ENCODE results near the gene KCNH1. TPM values are rescaled to one million over a fixed set of nuclear protein-coding genes. Genes with fewer than 3 reads are reported as not detected.

The KCNH1 gene
- polyA plus RNA-seq, 1 of the 3 experiments (the other 2 are of a cell fraction), result 0.08 TPM

DNA sequence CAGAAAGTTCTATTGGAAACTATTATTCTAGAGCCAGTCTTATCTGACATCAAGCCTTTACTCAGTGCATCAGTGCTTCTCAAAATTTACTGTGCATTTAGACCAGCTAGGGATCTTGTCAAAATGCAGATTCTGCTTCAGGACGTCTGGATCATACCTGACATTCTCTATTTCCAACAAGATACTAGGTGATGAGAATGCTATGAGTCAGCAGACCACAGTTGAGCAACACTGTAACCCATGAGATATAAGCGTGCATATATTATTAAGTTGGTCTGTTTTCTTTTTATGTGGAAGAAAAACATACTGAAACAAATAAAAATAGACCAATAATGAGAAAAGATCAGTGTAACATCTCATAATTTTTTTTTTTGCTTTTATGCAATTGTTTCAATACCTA lies 40.4 kb upstream of the KCNH1 start:
- no peaks in the 10 kb centered on the region for H4K20me1 ChIP-seq (ENCODE audit: insufficient read depth)
- no peaks in the 10 kb centered on the region for H3K36me3 ChIP-seq (replicated peaks in 1 of 2; ENCODE audit: control insufficient read depth in 1 of 2, insufficient read depth in 2 of 2, low read length in 1 of 2)
- H2AFZ ChIP-seq (ENCODE audit: low read depth), result no peak overlapping the region
- no peak overlapping the region for H3K4me3 ChIP-seq (ENCODE audit: low read depth in 2 of 2, low read length in 1 of 2)
- no peak for DNase-seq
- CTCF ChIA-PET, result interaction anchor here (1.5 kb wide), 1 partner anchor 8 kb away, joined by 4 read pairs; no protein-coding TSS in a partner anchor
- H3K4me2 ChIP-seq, result no peak overlapping the region
- 0 out of 2 replicates have a peak, but pooled peaks cover 4% of the 10 kb centered on the region for H3K9me3 ChIP-seq
- H3K4me1 ChIP-seq (ENCODE audit: control insufficient read depth in 1 of 2, insufficient read depth in 2 of 2, low read depth in 1 of 2, low read length in 1 of 2), result no peaks in the 10 kb centered on the region
- 18% methylated on average over 2 of the region's 2 CpGs for WGBS (ENCODE audit: low lambda C conversion rate)
- no peaks in the 10 kb centered on the region for H3F3A ChIP-seq (replicated peaks; ENCODE audit: insufficient read depth)
- H3K9ac ChIP-seq, result no peak overlapping the region
- H3K79me2 ChIP-seq (ENCODE audit: insufficient read depth), result no peaks in the 10 kb centered on the region
- H3K27me3 ChIP-seq (ENCODE audit: insufficient read depth), result no peaks in the 10 kb centered on the region
- H3K27ac ChIP-seq (ENCODE audit: low read depth in 2 of 2, low read length in 1 of 2), result no peak overlapping the region
- TF ChIP-seq, protein P1, sequence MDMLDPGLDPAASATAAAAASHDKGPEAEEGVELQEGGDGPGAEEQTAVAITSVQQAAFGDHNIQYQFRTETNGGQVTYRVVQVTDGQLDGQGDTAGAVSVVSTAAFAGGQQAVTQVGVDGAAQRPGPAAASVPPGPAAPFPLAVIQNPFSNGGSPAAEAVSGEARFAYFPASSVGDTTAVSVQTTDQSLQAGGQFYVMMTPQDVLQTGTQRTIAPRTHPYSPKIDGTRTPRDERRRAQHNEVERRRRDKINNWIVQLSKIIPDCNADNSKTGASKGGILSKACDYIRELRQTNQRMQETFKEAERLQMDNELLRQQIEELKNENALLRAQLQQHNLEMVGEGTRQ (IDR thresholded peaks at IDR 0.05; ENCODE audit: borderline replicate concordance, low read depth, low read length), result no peak
- TF ChIP-seq RAD21 (IDR thresholded peaks at IDR 0.05; ENCODE audit: low read length), result no peak
- TF ChIP-seq POLR2AphosphoS5 (IDR thresholded peaks at IDR 0.05; ENCODE audit: low read depth, low read length), result no peak
- TF ChIP-seq PBX3 (IDR thresholded peaks at IDR 0.05), result no peak
- TF ChIP-seq TAF1 (IDR thresholded peaks at IDR 0.05; ENCODE audit: borderline replicate concordance, low read depth, low read length), result no peak
- TF ChIP-seq SIN3A (IDR thresholded peaks at IDR 0.05; ENCODE audit: borderline replicate concordance, low read depth, low read length), result no peak
- no peaks in the 10 kb centered on the region for H3K9me2 ChIP-seq
- POLR2A ChIA-PET, result no interaction called here

DNA sequence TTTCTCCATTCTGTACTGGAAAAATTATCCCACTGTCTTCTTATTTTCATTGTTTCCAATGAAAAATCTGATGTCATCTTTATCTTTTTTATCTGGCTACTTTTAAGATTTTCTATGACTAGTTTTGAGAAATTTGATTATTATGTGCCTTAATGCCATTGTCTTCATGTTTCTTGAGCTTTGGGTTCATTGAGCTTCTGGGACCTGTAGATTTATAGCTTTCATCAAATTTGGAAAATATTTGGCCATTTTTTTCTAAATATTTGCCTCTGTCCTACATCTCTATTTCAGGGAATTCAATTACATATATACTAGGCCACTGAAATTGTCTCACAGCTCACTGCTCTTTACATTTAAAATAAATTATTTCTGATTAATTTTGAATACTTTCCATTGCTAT lies 38.7 kb upstream of the KCNH1 start:
- 0 out of 2 replicates have a peak, but pooled peaks cover 4% of the 10 kb centered on the region for H3K9me3 ChIP-seq
- H2AFZ ChIP-seq (ENCODE audit: low read depth), result no peak overlapping the region
- no peak overlapping the region for H3K4me3 ChIP-seq (ENCODE audit: low read depth in 2 of 2, low read length in 1 of 2)
- no peak overlapping the region for H3K27ac ChIP-seq (ENCODE audit: low read depth in 2 of 2, low read length in 1 of 2)
- H3K79me2 ChIP-seq (ENCODE audit: insufficient read depth), result no peaks in the 10 kb centered on the region
- H3F3A ChIP-seq (replicated peaks; ENCODE audit: insufficient read depth), result no peaks in the 10 kb centered on the region
- POLR2A ChIA-PET, result no interaction called here
- no peak overlapping the region for H3K4me2 ChIP-seq
- CTCF ChIA-PET, result no interaction called here
- no peaks in the 10 kb centered on the region for H4K20me1 ChIP-seq (ENCODE audit: insufficient read depth)
- no peaks in the 10 kb centered on the region for H3K4me1 ChIP-seq (ENCODE audit: control insufficient read depth in 1 of 2, insufficient read depth in 2 of 2, low read depth in 1 of 2, low read length in 1 of 2)
- H3K27me3 ChIP-seq (ENCODE audit: insufficient read depth), result no peaks in the 10 kb centered on the region
- no peaks in the 10 kb centered on the region for H3K9me2 ChIP-seq
- TF ChIP-seq TAF1 (IDR thresholded peaks at IDR 0.05; ENCODE audit: borderline replicate concordance, low read depth, low read length) (no peak), MEF2A (IDR thresholded peaks at IDR 0.05; ENCODE audit: borderline replicate concordance, low read depth) (no peak), POLR2AphosphoS5 (IDR thresholded peaks at IDR 0.05; ENCODE audit: low read depth, low read length) (no peak), EZH2phosphoT487 (IDR thresholded peaks at IDR 0.05; ENCODE audit: borderline replicate concordance, low read depth) (no peak), NFIC (IDR thresholded peaks at IDR 0.05; ENCODE audit: borderline replicate concordance) (no peak), GATA2 (CRISPR knock-in tag; IDR thresholded peaks at IDR 0.05) (no peak), JUND (IDR thresholded peaks at IDR 0.05) (no peak), ELF1 (IDR thresholded peaks at IDR 0.05) (no peak), FOXM1 (IDR thresholded peaks at IDR 0.05; ENCODE audit: low read depth) (no peak), FOSL2 (IDR thresholded peaks at IDR 0.05; ENCODE audit: borderline replicate concordance, low read depth) (no peak), CHD2 (IDR thresholded peaks at IDR 0.05; ENCODE audit: low read length, partially characterized antibody) (no peak), RAD21 (IDR thresholded peaks at IDR 0.05; ENCODE audit: low read length) (no peak)
- TF ChIP-seq, protein P2, sequence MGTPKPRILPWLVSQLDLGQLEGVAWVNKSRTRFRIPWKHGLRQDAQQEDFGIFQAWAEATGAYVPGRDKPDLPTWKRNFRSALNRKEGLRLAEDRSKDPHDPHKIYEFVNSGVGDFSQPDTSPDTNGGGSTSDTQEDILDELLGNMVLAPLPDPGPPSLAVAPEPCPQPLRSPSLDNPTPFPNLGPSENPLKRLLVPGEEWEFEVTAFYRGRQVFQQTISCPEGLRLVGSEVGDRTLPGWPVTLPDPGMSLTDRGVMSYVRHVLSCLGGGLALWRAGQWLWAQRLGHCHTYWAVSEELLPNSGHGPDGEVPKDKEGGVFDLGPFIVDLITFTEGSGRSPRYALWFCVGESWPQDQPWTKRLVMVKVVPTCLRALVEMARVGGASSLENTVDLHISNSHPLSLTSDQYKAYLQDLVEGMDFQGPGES (IDR thresholded peaks at IDR 0.05; ENCODE audit: low read depth, low read length), result no peak
- TF ChIP-seq, protein P3, sequence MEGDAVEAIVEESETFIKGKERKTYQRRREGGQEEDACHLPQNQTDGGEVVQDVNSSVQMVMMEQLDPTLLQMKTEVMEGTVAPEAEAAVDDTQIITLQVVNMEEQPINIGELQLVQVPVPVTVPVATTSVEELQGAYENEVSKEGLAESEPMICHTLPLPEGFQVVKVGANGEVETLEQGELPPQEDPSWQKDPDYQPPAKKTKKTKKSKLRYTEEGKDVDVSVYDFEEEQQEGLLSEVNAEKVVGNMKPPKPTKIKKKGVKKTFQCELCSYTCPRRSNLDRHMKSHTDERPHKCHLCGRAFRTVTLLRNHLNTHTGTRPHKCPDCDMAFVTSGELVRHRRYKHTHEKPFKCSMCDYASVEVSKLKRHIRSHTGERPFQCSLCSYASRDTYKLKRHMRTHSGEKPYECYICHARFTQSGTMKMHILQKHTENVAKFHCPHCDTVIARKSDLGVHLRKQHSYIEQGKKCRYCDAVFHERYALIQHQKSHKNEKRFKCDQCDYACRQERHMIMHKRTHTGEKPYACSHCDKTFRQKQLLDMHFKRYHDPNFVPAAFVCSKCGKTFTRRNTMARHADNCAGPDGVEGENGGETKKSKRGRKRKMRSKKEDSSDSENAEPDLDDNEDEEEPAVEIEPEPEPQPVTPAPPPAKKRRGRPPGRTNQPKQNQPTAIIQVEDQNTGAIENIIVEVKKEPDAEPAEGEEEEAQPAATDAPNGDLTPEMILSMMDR (IDR thresholded peaks at IDR 0.05), result no peak
- TF ChIP-seq, protein P1 (IDR thresholded peaks at IDR 0.05; ENCODE audit: borderline replicate concordance, low read depth, low read length), result no peak
- TF ChIP-seq, protein P4, sequence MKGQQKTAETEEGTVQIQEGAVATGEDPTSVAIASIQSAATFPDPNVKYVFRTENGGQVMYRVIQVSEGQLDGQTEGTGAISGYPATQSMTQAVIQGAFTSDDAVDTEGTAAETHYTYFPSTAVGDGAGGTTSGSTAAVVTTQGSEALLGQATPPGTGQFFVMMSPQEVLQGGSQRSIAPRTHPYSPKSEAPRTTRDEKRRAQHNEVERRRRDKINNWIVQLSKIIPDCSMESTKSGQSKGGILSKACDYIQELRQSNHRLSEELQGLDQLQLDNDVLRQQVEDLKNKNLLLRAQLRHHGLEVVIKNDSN (IDR thresholded peaks at IDR 0.05; ENCODE audit: borderline replicate concordance, low read depth), result no peak
- DNase-seq, result no peak
- H3K36me3 ChIP-seq (replicated peaks in 1 of 2; ENCODE audit: control insufficient read depth in 1 of 2, insufficient read depth in 2 of 2, low read length in 1 of 2), result no peaks in the 10 kb centered on the region
- no peak overlapping the region for H3K9ac ChIP-seq
